GM19193 (cell line): ENCODE measurements around the gene PIGU.

Source experiments
- POLR2A ChIP-seq: IDR thresholded peaks from 4 replicates; pipeline ENCODE4 v1.6.1; 2011; ENCODE audit not compliant: insufficient read depth, insufficient read length; ENCODE audit errors: extremely low read depth

PIGU gene

DNA sequence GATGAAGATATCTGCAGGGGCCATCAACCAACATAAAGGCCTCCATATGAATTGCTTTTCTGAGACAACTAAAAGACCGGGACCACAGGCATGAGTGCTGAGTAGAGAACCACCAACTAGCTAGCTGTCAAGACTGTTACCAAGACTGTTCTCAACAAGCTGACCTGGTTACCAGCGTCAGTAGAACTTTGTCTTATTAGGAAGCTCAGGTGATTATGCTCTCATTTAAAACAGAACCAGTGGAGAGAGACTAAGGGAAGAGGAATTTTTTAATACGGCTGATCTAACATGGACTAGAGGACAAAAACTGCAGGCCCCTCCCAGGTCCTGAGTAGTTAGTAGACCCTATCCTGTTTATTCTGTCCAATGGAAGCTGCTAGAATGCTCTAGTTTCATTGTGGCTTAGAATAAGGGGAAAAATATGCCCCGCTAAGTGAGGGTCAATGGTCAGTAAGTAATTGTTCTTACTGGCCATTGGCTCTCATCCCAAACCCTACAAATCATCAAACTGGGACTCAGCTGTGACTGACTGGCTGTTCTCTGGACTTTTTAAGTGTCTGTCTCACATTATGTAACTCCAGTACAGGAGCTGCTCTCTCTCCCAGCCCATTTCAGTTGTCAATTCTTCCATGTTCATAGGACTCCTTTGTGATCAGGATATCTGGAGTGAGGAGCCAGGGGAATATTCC lies 164.5 kb downstream of the PIGU start:
- TF ChIP-seq POLR2A, result no peak

DNA sequence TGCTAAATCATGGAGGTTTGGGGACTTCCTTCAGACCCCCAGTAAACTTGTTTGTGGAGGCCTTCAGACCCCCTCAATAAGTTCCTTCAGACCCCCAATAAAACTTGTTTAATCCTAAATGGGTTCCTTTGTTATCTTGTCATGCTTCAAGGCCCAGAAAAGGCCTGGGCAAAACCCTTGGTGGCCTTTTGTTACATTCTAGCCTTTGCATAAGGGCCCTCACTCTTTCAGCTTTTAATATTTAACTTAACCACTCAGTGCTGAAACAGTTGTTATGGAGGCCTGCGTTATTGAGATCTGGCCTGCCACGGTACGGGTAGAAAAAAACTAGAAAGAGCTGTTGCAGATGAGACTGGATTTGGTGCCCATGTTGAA lies 165.0 kb downstream of the PIGU start:
- no peak for TF ChIP-seq POLR2A

DNA sequence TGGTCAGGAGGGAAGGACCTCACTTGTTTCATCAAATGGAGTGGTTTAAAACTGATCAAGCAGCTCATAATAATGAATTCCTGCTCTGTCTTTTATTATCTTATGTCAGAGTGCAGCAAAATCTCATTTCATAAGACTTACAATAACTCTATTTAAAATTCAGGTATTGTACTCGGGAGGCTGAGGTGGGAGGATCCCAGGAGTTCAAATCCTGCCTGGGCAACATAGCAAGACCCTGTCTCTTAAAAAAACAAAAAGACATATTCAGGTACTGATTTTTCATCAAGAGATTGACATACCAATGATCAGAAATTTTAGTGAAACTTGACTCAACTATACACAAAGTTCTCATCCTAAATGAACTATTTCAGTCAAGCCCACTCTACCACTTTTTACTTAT lies 166.3 kb downstream of the PIGU start:
- TF ChIP-seq POLR2A, result no peak
